HCT116 (cell line): Measurements from ENCODE around the gene WDHD1.

Experiments
- CTCF ChIP-seq, 3 experiments: fragments of 200-600 bp in 1 of 3; sonication (generic) in 1 of 3; IDR thresholded peaks in 2 of 3; conservative IDR thresholded peaks in 1 of 3; 2 replicates each; pipeline ENCODE4 v1.5.1; 2012 to 2017; ENCODE audit warnings: low read depth in 2 of 3, low read length in 2 of 3, antibody characterized with exemption in 1 of 3, borderline replicate concordance in 1 of 3, control low read depth in 1 of 3, mild to moderate bottlenecking in 1 of 3, mixed read lengths in 1 of 3, mixed run types in 1 of 3, moderate library complexity in 1 of 3; ENCODE audit not compliant: insufficient read depth in 1 of 3
- EZH2phosphoT487 ChIP-seq: fragments of 200-600 bp; IDR thresholded peaks from 2 replicates; pipeline ENCODE4 v1.6.1; 2018; ENCODE audit warnings: antibody characterized with exemption, borderline replicate concordance
- JUND ChIP-seq: IDR thresholded peaks from 2 replicates; pipeline ENCODE4 v1.6.1; 2012
- POLR2A ChIP-seq: IDR thresholded peaks from 2 replicates; pipeline ENCODE4 v1.7.0; 2011; ENCODE audit warnings: borderline replicate concordance; ENCODE audit not compliant: insufficient read depth, insufficient read length; ENCODE audit errors: extremely low read depth
- POLR2AphosphoS5 ChIP-seq: IDR thresholded peaks from 2 replicates; pipeline ENCODE4 v1.6.1; 2011; ENCODE audit warnings: mild to moderate bottlenecking, low read depth, low read length, moderate library complexity
- TF ChIP-seq, protein P1 (sequence below): IDR thresholded peaks from 2 replicates; pipeline ENCODE4 v1.6.1; 2011; ENCODE audit warnings: mild to moderate bottlenecking, low read length, moderate library complexity; ENCODE audit not compliant: insufficient replicate concordance; ENCODE audit errors: extremely low read depth
- TF ChIP-seq, protein P2 (sequence below): IDR thresholded peaks from 2 replicates; pipeline ENCODE4 v1.6.1; 2012

- TF ChIP-seq CTCF (IDR thresholded peaks at IDR 0.05 in 2 of 3, conservative IDR thresholded peaks at IDR 0.05 in 1 of 3; ENCODE audit: borderline replicate concordance in 1 of 3, insufficient read depth in 1 of 3, low read depth in 2 of 3, low read length in 2 of 3) (no peak), EZH2phosphoT487 (no peak), POLR2AphosphoS5 (no peak), POLR2A (no peak), JUND (no peak)
- TF ChIP-seq, protein P1, sequence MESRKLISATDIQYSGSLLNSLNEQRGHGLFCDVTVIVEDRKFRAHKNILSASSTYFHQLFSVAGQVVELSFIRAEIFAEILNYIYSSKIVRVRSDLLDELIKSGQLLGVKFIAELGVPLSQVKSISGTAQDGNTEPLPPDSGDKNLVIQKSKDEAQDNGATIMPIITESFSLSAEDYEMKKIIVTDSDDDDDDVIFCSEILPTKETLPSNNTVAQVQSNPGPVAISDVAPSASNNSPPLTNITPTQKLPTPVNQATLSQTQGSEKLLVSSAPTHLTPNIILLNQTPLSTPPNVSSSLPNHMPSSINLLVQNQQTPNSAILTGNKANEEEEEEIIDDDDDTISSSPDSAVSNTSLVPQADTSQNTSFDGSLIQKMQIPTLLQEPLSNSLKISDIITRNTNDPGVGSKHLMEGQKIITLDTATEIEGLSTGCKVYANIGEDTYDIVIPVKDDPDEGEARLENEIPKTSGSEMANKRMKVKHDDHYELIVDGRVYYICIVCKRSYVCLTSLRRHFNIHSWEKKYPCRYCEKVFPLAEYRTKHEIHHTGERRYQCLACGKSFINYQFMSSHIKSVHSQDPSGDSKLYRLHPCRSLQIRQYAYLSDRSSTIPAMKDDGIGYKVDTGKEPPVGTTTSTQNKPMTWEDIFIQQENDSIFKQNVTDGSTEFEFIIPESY = no peak
- TF ChIP-seq, protein P2, sequence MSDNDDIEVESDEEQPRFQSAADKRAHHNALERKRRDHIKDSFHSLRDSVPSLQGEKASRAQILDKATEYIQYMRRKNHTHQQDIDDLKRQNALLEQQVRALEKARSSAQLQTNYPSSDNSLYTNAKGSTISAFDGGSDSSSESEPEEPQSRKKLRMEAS = no peak
These were observed 18.2 kb upstream of the WDHD1 start for GRCh38 chr14:55045087-55045486.
